Gastrocnemius medialis (tissue), 4 donors: ENCODE results near the gene TWSG1.

Source experiments
- POLR2A ChIP-seq, 2 donors: fragments of 450-650 bp; IDR thresholded peaks; one replicate each; pipeline ENCODE4 v1.6.1; 2017; ENCODE audit warnings: antibody characterized with exemption in 2 of 2, mild to moderate bottlenecking in 2 of 2, moderate library complexity in 2 of 2
- TF ChIP-seq, protein P1 (sequence below), 5 experiments: fragments of 450-650 bp in 3 of 5; fragments of 200-600 bp in 2 of 5; sonication (generic) in 2 of 5; IDR thresholded peaks in 4 of 5; conservative IDR thresholded peaks in 1 of 5; 1 replicate in 4 of 5; 2 replicates in 1 of 5; pipeline ENCODE4 v1.5.1; 2016 to 2019; ENCODE audit warnings: antibody characterized with exemption in 5 of 5, mild to moderate bottlenecking in 3 of 5, moderate library complexity in 3 of 5

DNA sequence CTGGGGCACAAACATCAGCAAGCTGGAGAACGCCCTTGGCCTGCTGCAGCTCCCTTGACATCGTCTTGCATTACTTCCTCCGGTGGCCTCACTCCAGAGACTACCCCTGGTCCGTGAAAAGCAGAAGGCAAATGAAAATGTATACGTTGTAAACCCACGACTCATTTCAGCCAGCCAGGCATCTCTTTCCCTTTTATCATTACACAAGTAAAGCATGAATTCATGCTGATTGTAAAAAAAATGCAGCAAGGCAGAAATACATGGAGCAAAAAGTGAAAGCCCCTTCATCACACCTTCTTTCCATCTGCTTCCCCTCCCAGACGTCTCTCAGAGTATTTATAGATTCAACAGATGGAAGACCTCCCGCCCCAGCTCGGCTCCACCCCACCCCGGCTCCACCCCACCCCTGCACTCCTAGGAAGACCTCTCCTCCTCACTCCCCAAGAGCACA, 99.1 kb downstream of the TWSG1 start:
- TF ChIP-seq, protein P1, sequence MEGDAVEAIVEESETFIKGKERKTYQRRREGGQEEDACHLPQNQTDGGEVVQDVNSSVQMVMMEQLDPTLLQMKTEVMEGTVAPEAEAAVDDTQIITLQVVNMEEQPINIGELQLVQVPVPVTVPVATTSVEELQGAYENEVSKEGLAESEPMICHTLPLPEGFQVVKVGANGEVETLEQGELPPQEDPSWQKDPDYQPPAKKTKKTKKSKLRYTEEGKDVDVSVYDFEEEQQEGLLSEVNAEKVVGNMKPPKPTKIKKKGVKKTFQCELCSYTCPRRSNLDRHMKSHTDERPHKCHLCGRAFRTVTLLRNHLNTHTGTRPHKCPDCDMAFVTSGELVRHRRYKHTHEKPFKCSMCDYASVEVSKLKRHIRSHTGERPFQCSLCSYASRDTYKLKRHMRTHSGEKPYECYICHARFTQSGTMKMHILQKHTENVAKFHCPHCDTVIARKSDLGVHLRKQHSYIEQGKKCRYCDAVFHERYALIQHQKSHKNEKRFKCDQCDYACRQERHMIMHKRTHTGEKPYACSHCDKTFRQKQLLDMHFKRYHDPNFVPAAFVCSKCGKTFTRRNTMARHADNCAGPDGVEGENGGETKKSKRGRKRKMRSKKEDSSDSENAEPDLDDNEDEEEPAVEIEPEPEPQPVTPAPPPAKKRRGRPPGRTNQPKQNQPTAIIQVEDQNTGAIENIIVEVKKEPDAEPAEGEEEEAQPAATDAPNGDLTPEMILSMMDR (IDR thresholded peaks at IDR 0.05 in 4 of 5, conservative IDR thresholded peaks at IDR 0.05 in 1 of 5): no peak
- TF ChIP-seq POLR2A (IDR thresholded peaks at IDR 0.05): no peak
